B cell (primary cell): ENCODE results near the gene NOXO1.

Experiments used
- EZH2 ChIP-seq: IDR thresholded peaks from 2 replicates; pipeline ENCODE4 v1.6.1; 2012; ENCODE audit warnings: borderline replicate concordance, low read depth, mild to moderate bottlenecking, moderate library complexity, low read length; ENCODE audit not compliant: insufficient read depth, poor library complexity, severe bottlenecking
- TF ChIP-seq, protein P1 (sequence below): fragments of 200-600 bp; IDR thresholded peaks from one replicate; pipeline ENCODE4 v1.8.0; 2022; ENCODE audit warnings: antibody characterized with exemption, mild to moderate bottlenecking

DNA sequence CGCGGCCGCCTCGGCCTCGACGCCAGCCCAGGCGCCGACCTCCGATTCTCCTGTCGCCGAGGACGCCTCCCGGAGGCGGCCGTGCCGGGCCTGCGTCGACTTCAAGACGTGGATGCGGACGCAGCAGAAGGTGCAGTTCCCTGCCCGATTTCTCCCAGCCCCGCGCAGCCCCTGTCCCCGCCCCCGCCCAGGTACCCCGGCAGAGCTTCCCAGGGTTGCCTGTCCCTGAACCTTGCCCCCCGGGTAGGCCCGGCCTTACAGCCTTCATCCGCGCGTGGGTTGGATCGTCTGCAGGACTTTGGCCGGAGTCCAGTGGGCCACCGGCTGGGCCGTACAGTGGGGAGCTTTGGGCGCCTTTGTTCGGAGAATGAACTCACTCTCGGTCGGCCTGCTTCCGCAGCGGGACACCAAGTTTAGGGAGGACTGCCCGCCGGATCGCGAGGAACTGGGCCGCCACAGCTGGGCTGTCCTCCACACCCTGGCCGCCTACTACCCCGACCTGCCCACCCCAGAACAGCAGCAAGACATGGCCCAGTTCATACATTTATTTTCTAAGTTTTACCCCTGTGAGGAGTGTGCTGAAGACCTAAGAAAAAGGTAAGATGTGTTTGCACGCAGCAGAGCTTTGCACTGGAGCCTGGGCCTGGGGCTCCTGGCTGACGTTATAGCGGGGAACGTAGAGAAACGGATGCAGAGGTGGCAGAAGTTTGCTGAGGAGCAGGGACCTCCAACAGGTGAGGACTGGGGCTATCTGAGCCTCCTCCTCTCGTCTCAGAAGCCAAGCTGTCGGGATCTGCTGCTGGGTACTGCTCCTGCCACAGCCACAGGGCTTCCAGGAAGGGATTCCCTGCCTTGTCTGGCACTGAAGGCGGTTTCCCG lies 3.3 kb upstream of the NOXO1 start:
- TF ChIP-seq, protein P1, sequence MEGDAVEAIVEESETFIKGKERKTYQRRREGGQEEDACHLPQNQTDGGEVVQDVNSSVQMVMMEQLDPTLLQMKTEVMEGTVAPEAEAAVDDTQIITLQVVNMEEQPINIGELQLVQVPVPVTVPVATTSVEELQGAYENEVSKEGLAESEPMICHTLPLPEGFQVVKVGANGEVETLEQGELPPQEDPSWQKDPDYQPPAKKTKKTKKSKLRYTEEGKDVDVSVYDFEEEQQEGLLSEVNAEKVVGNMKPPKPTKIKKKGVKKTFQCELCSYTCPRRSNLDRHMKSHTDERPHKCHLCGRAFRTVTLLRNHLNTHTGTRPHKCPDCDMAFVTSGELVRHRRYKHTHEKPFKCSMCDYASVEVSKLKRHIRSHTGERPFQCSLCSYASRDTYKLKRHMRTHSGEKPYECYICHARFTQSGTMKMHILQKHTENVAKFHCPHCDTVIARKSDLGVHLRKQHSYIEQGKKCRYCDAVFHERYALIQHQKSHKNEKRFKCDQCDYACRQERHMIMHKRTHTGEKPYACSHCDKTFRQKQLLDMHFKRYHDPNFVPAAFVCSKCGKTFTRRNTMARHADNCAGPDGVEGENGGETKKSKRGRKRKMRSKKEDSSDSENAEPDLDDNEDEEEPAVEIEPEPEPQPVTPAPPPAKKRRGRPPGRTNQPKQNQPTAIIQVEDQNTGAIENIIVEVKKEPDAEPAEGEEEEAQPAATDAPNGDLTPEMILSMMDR: no peak
- TF ChIP-seq EZH2: no peak
